SK-N-SH (cell line): ENCODE measurements around the gene SLC24A3. TPM values are rescaled to one million over a fixed set of nuclear protein-coding genes. Genes with fewer than 3 reads are reported as not detected.

ENCODE experiments used
- CTCF ChIA-PET: fragments of 300-600, 350-600 bp; formaldehyde crosslinking; extraction: SDS; loops from one replicate; lab custom pipeline; 2021; lab: Yijun Ruan, JAX
- POLR2A ChIA-PET: fragments of 350-600 bp; sonication (Branson Sonifier 250); formaldehyde crosslinking; extraction: SDS; loops from one replicate; lab custom pipeline; 2020; ENCODE audit warnings: antibody characterized with exemption, inconsistent platforms; lab: Yijun Ruan, JAX
- DNase-seq: peaks from one replicate; pipeline ENCODE4 v3.0.0; 2012
- H2AFZ ChIP-seq: fragments of 200-600 bp; sonication (generic); 2 replicates; pipeline ENCODE4 v1.8.1; 2016; ENCODE audit warnings: antibody characterized with exemption, mild to moderate bottlenecking, low read depth
- H3F3A ChIP-seq: fragments of 200-600 bp; sonication (generic); replicated peaks from 2 replicates; pipeline ENCODE3; 2016; ENCODE audit warnings: antibody characterized with exemption, mild to moderate bottlenecking; ENCODE audit not compliant: insufficient read depth
- H3K27ac ChIP-seq, 2 experiments: fragments of 200-500 bp in 1 of 2; fragments of 200-600 bp in 1 of 2; sonication (Bioruptor generic) in 1 of 2; sonication (generic), shearing (Covaris generic) in 1 of 2; 2 replicates each; pipeline versions ENCODE4 v1.5.1 to v1.6.1; 2014 to 2016; ENCODE audit warnings: low read depth in 2 of 2, inconsistent platforms in 1 of 2, low read length in 1 of 2, mild to moderate bottlenecking in 1 of 2, mixed read lengths in 1 of 2
- H3K27me3 ChIP-seq: fragments of 200-600 bp; sonication (generic), shearing (Covaris generic); 2 replicates; pipeline ENCODE4 v1.6.1; 2016; ENCODE audit warnings: mixed run types; ENCODE audit not compliant: insufficient read depth
- H3K36me3 ChIP-seq, 2 experiments: fragments of 200-500 bp in 1 of 2; fragments of 200-600 bp in 1 of 2; sonication (Bioruptor generic) in 1 of 2; sonication (generic) in 1 of 2; replicated peaks in 1 of 2; 2 replicates each; pipeline versions ENCODE3 to v1.5.1; 2014 to 2016; ENCODE audit warnings: low read length in 1 of 2, mild to moderate bottlenecking in 1 of 2; ENCODE audit not compliant: insufficient read depth in 2 of 2, control insufficient read depth in 1 of 2
- H3K4me1 ChIP-seq, 2 experiments: fragments of 200-500 bp in 1 of 2; fragments of 200-600 bp in 1 of 2; sonication (Bioruptor generic) in 1 of 2; sonication (generic), shearing (Covaris generic) in 1 of 2; 2 replicates each; pipeline versions ENCODE4 v1.5.1 to v1.6.1; 2014 to 2016; ENCODE audit warnings: low read depth in 1 of 2, low read length in 1 of 2, mixed run types in 1 of 2; ENCODE audit not compliant: insufficient read depth in 2 of 2, control insufficient read depth in 1 of 2
- H3K4me2 ChIP-seq: fragments of 200-600 bp; sonication (generic), shearing (Covaris generic); 2 replicates; pipeline ENCODE4 v1.6.1; 2017; ENCODE audit warnings: mixed run types
- H3K4me3 ChIP-seq, 2 experiments: fragments of 200-500 bp in 1 of 2; fragments of 200-600 bp in 1 of 2; sonication (Bioruptor generic) in 1 of 2; sonication (generic), shearing (Covaris generic) in 1 of 2; 2 replicates each; pipeline versions ENCODE4 v1.5.1 to v1.8.1; 2014 to 2016; ENCODE audit warnings: low read depth in 2 of 2, inconsistent platforms in 1 of 2, low read length in 1 of 2, mild to moderate bottlenecking in 1 of 2, mixed read lengths in 1 of 2, moderate library complexity in 1 of 2
- H3K79me2 ChIP-seq: fragments of 200-600 bp; sonication (generic); 2 replicates; pipeline ENCODE4 v1.8.1; 2017; ENCODE audit warnings: mild to moderate bottlenecking; ENCODE audit not compliant: insufficient read depth
- H3K9ac ChIP-seq: fragments of 200-600 bp; sonication (generic); 2 replicates; pipeline ENCODE4 v1.6.1; 2017; ENCODE audit warnings: mixed run types
- H3K9me2 ChIP-seq: fragments of 200-600 bp; sonication (generic); 2 replicates; pipeline ENCODE4 v1.6.1; 2017; ENCODE audit warnings: mixed run types
- H3K9me3 ChIP-seq: fragments of 200-600 bp; sonication (generic); 2 replicates; pipeline ENCODE4 v1.6.1; 2017; ENCODE audit warnings: mixed run types, mild to moderate bottlenecking, moderate library complexity
- H4K20me1 ChIP-seq: fragments of 200-600 bp; sonication (generic); 2 replicates; pipeline ENCODE4 v1.6.1; 2017; ENCODE audit warnings: mild to moderate bottlenecking, mixed run types; ENCODE audit not compliant: insufficient read depth
- ELF1 ChIP-seq: IDR thresholded peaks from 2 replicates; pipeline ENCODE4 v1.4.0; 2012
- EZH2phosphoT487 ChIP-seq: fragments of 200-600 bp; sonication (generic); IDR thresholded peaks from 2 replicates; pipeline ENCODE4 v1.6.1; 2017; ENCODE audit warnings: low read depth, mixed run types, mild to moderate bottlenecking, antibody characterized with exemption, moderate library complexity, borderline replicate concordance
- GABPA ChIP-seq: IDR thresholded peaks from 2 replicates; pipeline ENCODE4 v1.4.0; 2012; ENCODE audit warnings: low read depth, mild to moderate bottlenecking
- JUND ChIP-seq: IDR thresholded peaks from 2 replicates; pipeline ENCODE4 v1.4.0; 2012
- MXI1 ChIP-seq: IDR thresholded peaks from 2 replicates; pipeline ENCODE4 v1.6.1; 2012; ENCODE audit warnings: mild to moderate bottlenecking, low read depth, low read length, improper control_type of control experiment
- POLR2AphosphoS5 ChIP-seq: IDR thresholded peaks from 2 replicates; pipeline ENCODE4 v1.6.1; 2012; ENCODE audit warnings: low read depth, low read length
- RAD21 ChIP-seq: IDR thresholded peaks from 2 replicates; pipeline ENCODE4 v1.6.1; 2012; ENCODE audit warnings: mild to moderate bottlenecking, low read length
- RFX5 ChIP-seq: IDR thresholded peaks from 2 replicates; pipeline ENCODE4 v1.6.1; 2012; ENCODE audit warnings: mild to moderate bottlenecking, improper control_type of control experiment, low read length
- TAF1 ChIP-seq: IDR thresholded peaks from 2 replicates; pipeline ENCODE4 v1.6.1; 2012; ENCODE audit warnings: low read depth, mild to moderate bottlenecking, low read length, moderate library complexity, borderline replicate concordance
- YY1 ChIP-seq: IDR thresholded peaks from 2 replicates; pipeline ENCODE4 v1.4.0; 2012; ENCODE audit warnings: low read depth, mild to moderate bottlenecking
- WGBS: methylation state at CpG from one replicate; pipeline ENCODE4 v1.1.6; 2017; ENCODE audit warnings: low lambda C conversion rate; 5-methylcytosine and 5-hydroxymethylcytosine counted together
- polyA plus RNA-seq, 3 experiments: library from polyadenylated mRNA; depleted of rRNA; stranded (reverse); fragments of >200 nt; gene quantifications; 2 replicates each; pipeline ENCODE4 v1.2.3, GENCODE V29; 2012
- TF ChIP-seq, protein P1 (sequence below): fragments of 150-350 bp; IDR thresholded peaks from 2 replicates; pipeline ENCODE4 v1.6.1; 2016; ENCODE audit warnings: mild to moderate bottlenecking, low read depth, low read length
- TF ChIP-seq, protein P2 (sequence below): IDR thresholded peaks from 2 replicates; pipeline ENCODE4 v1.4.0; 2012; ENCODE audit warnings: low read depth
- TF ChIP-seq, protein P3 (sequence below): IDR thresholded peaks from 2 replicates; pipeline ENCODE4 v1.6.1; 2012; ENCODE audit warnings: mild to moderate bottlenecking, low read depth, low read length, moderate library complexity
- TF ChIP-seq, protein P4 (sequence below): IDR thresholded peaks from 2 replicates; pipeline ENCODE4; 2012
- TF ChIP-seq, protein P5 (sequence below): IDR thresholded peaks from 2 replicates; pipeline ENCODE4 v1.4.0; 2012; ENCODE audit warnings: low read depth, borderline replicate concordance

SLC24A3 gene
- polyA plus RNA-seq, 1 of the 3 experiments (the other 2 are of a cell fraction) = not detected

DNA sequence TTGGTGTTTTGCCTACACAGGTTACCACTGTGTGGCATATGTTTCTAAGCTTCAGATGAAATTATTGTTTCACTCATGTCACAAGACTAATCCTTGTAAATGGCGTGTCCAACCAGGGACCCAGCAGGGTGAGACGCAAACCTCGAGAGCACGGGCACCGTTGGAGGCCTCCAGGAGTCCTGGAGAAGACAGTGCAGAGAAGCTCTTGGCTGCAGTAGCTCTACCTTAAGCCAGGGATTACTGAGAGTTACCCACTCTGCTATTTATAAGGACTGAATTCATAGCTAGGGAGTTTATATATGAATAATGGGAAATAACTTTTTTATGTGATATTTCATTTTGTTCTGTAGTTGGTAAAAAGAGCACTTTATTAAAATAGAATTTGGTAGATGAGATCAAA lies 137.4 kb downstream of the SLC24A3 start (continued):
- TF ChIP-seq, protein P1, sequence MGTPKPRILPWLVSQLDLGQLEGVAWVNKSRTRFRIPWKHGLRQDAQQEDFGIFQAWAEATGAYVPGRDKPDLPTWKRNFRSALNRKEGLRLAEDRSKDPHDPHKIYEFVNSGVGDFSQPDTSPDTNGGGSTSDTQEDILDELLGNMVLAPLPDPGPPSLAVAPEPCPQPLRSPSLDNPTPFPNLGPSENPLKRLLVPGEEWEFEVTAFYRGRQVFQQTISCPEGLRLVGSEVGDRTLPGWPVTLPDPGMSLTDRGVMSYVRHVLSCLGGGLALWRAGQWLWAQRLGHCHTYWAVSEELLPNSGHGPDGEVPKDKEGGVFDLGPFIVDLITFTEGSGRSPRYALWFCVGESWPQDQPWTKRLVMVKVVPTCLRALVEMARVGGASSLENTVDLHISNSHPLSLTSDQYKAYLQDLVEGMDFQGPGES = no peak

DNA sequence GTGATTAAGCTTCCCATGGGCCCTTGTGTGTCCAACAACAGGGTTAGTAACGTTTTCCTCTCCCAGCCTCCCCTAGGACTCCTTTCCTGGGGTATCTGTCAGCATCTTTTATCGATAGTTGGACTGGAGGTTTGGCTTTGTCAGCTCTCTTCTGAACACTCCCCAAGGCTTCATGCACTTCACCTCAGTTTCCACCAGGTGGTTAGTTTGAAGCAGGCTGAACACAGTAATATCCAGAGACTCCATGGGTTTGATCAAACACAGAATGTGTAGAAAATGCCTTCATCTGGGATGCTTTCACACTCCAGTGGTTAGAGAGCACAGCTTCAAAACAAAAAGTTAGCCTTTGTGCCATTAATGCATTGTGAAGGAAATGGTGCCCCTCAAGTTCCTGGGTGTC lies 139.1 kb downstream of the SLC24A3 start:
- no peak for TF ChIP-seq TAF1
- TF ChIP-seq, protein P2, sequence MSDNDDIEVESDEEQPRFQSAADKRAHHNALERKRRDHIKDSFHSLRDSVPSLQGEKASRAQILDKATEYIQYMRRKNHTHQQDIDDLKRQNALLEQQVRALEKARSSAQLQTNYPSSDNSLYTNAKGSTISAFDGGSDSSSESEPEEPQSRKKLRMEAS = no peak
- no peak for TF ChIP-seq GABPA
- TF ChIP-seq POLR2AphosphoS5 = no peak
- TF ChIP-seq MXI1 = no peak
- TF ChIP-seq, protein P1 = no peak
- TF ChIP-seq RFX5 = no peak
- no peak for TF ChIP-seq EZH2phosphoT487
- TF ChIP-seq, protein P3, sequence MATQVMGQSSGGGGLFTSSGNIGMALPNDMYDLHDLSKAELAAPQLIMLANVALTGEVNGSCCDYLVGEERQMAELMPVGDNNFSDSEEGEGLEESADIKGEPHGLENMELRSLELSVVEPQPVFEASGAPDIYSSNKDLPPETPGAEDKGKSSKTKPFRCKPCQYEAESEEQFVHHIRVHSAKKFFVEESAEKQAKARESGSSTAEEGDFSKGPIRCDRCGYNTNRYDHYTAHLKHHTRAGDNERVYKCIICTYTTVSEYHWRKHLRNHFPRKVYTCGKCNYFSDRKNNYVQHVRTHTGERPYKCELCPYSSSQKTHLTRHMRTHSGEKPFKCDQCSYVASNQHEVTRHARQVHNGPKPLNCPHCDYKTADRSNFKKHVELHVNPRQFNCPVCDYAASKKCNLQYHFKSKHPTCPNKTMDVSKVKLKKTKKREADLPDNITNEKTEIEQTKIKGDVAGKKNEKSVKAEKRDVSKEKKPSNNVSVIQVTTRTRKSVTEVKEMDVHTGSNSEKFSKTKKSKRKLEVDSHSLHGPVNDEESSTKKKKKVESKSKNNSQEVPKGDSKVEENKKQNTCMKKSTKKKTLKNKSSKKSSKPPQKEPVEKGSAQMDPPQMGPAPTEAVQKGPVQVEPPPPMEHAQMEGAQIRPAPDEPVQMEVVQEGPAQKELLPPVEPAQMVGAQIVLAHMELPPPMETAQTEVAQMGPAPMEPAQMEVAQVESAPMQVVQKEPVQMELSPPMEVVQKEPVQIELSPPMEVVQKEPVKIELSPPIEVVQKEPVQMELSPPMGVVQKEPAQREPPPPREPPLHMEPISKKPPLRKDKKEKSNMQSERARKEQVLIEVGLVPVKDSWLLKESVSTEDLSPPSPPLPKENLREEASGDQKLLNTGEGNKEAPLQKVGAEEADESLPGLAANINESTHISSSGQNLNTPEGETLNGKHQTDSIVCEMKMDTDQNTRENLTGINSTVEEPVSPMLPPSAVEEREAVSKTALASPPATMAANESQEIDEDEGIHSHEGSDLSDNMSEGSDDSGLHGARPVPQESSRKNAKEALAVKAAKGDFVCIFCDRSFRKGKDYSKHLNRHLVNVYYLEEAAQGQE = no peak
- TF ChIP-seq, protein P4, sequence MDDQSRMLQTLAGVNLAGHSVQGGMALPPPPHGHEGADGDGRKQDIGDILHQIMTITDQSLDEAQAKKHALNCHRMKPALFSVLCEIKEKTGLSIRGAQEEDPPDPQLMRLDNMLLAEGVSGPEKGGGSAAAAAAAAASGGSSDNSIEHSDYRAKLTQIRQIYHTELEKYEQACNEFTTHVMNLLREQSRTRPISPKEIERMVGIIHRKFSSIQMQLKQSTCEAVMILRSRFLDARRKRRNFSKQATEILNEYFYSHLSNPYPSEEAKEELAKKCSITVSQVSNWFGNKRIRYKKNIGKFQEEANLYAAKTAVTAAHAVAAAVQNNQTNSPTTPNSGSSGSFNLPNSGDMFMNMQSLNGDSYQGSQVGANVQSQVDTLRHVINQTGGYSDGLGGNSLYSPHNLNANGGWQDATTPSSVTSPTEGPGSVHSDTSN = no peak
- no peak for TF ChIP-seq RAD21
- TF ChIP-seq ELF1 = no peak
- TF ChIP-seq, protein P5, sequence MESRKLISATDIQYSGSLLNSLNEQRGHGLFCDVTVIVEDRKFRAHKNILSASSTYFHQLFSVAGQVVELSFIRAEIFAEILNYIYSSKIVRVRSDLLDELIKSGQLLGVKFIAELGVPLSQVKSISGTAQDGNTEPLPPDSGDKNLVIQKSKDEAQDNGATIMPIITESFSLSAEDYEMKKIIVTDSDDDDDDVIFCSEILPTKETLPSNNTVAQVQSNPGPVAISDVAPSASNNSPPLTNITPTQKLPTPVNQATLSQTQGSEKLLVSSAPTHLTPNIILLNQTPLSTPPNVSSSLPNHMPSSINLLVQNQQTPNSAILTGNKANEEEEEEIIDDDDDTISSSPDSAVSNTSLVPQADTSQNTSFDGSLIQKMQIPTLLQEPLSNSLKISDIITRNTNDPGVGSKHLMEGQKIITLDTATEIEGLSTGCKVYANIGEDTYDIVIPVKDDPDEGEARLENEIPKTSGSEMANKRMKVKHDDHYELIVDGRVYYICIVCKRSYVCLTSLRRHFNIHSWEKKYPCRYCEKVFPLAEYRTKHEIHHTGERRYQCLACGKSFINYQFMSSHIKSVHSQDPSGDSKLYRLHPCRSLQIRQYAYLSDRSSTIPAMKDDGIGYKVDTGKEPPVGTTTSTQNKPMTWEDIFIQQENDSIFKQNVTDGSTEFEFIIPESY = no peak
- TF ChIP-seq JUND = no peak
- TF ChIP-seq YY1 = no peak
- TF ChIP-seq, all 33 proteins: peak for 0
- POLR2A ChIA-PET = no interaction called here
- Histone ChIP-seq H3K9me3 (no peaks in the 10 kb centered on the region), H3K27ac (no peak overlapping the region), H3K9me2 (no peaks in the 10 kb centered on the region), H3K4me3 (no peak overlapping the region), H3K79me2 (no peaks in the 10 kb centered on the region), H3K4me1 (no peaks in the 10 kb centered on the region), H3F3A (no peaks in the 10 kb centered on the region), H3K9ac (no peak overlapping the region), H2AFZ (no peak overlapping the region), H3K27me3 (peaks cover 4% of the 10 kb centered on the region), H4K20me1 (no peaks in the 10 kb centered on the region), H3K4me2 (no peak overlapping the region), H3K36me3 (no peaks in the 10 kb centered on the region)
- no peak for DNase-seq
- CTCF ChIA-PET = no interaction called here
- WGBS = 0% methylated on average over 2 of the region's 2 CpGs
